K562 (cell line): ENCODE results near the gene IGF2BP1. TPM values are rescaled to one million over a fixed set of nuclear protein-coding genes. Genes with fewer than 3 reads are reported as not detected.

Source experiments
- CHD1 ChIP-seq: fragments of 200-600 bp; sonication (generic); IDR thresholded peaks from one replicate; pipeline ENCODE4 v1.6.1; 2012; ENCODE audit warnings: mild to moderate bottlenecking, moderate library complexity, low read length, inconsistent platforms
- CSDE1 ChIP-seq, 2 experiments: fragments of 450-650 bp; IDR thresholded peaks; 2 replicates each; pipeline ENCODE4 v1.6.1; 2016; ENCODE audit warnings: mild to moderate bottlenecking in 1 of 2
- EP300 ChIP-seq: IDR thresholded peaks from 2 replicates; pipeline ENCODE4 v1.6.1; 2012; ENCODE audit warnings: low read length, improper control_type of control experiment
- EP400 ChIP-seq: fragments of 450-650 bp; IDR thresholded peaks from 2 replicates; pipeline ENCODE4 v1.6.1; 2017; ENCODE audit warnings: antibody characterized with exemption, mild to moderate bottlenecking, moderate library complexity
- ETV6 ChIP-seq, 3 experiments: fragments of 150-350 bp in 1 of 3; sonication (generic) in 1 of 3; formaldehyde crosslinking in 1 of 3; IDR thresholded peaks; 2 replicates each; pipeline versions ENCODE4 v1.6.1 to v1.8.0; 2014 to 2022; ENCODE audit warnings: borderline replicate concordance in 2 of 3, low read depth in 2 of 3, antibody characterized with exemption in 1 of 3, low read length in 1 of 3, mild to moderate bottlenecking in 1 of 3, missing genetic modification reagents in 1 of 3
- FOXO4 ChIP-seq: fragments of 450-650 bp; formaldehyde crosslinking; IDR thresholded peaks from 2 replicates; pipeline ENCODE4 v1.4.0; 2020; ENCODE audit warnings: mild to moderate bottlenecking, moderate library complexity
- LARP7 ChIP-seq: fragments of 450-650 bp; IDR thresholded peaks from 2 replicates; pipeline ENCODE4 v1.6.1; 2016
- NR2C1 ChIP-seq, 2 experiments: fragments of 450-650 bp; IDR thresholded peaks; 2 replicates each; pipeline ENCODE4 v1.6.1; 2017; ENCODE audit warnings: mild to moderate bottlenecking in 2 of 2, antibody characterized with exemption in 1 of 2, inconsistent platforms in 1 of 2, missing compliant biosample characterization in 1 of 2, missing genetic modification characterization in 1 of 2
- SMAD3 ChIP-seq: fragments of 450-650 bp; formaldehyde crosslinking; conservative IDR thresholded peaks from 2 replicates; pipeline ENCODE4 v1.4.0; 2020; ENCODE audit warnings: mild to moderate bottlenecking
- SMC3 ChIP-seq: conservative IDR thresholded peaks from 2 replicates; pipeline ENCODE4 v1.6.1; 2011; ENCODE audit warnings: low read depth, low read length, improper control_type of control experiment; ENCODE audit not compliant: insufficient read depth
- SPI1 ChIP-seq: IDR thresholded peaks from 2 replicates; pipeline ENCODE4 v1.6.1; 2011; ENCODE audit warnings: low read depth, low read length, control low read depth, borderline replicate concordance
- SREBF1 ChIP-seq: fragments of 150-350 bp; IDR thresholded peaks from 2 replicates; pipeline ENCODE4 v1.6.1; 2014; ENCODE audit warnings: antibody characterized with exemption, low read depth, low read length, borderline replicate concordance
- TGIF2 ChIP-seq: sonication (generic); formaldehyde crosslinking; IDR thresholded peaks from 2 replicates; pipeline ENCODE4 v1.8.1; 2022; ENCODE audit warnings: mild to moderate bottlenecking, missing genetic modification reagents, moderate library complexity
- VEZF1 ChIP-seq: fragments of 200-800 bp; sonication (Bioruptor generic); IDR thresholded peaks from 2 replicates; pipeline ENCODE4 v1.6.1; 2017; ENCODE audit warnings: missing genetic modification characterization, missing compliant biosample characterization
- ZNF431 ChIP-seq: sonication (generic); formaldehyde crosslinking; IDR thresholded peaks from 2 replicates; pipeline ENCODE4 v1.8.0; 2022; ENCODE audit warnings: mild to moderate bottlenecking, missing genetic modification reagents
- polyA plus RNA-seq, 8 experiments: library from polyadenylated mRNA; depleted of rRNA in 4 of 8; stranded (reverse) in 5 of 8; unstranded in 3 of 8; fragments of >200 nt; fragmentation: Nextera tagmentation in 2 of 8; fragmentation: Illumina TruSeq in 1 of 8; extraction: Ambion mirVana in 2 of 8; extraction: Trizol in 1 of 8; gene quantifications; 2 replicates each; pipeline versions ENCODE4 v1.2.1 to v1.2.3, GENCODE V29; 2011 to 2014; ENCODE audit warnings: inconsistent platforms in 1 of 8, missing spikeins in 1 of 8
- total RNA-seq, 7 experiments: library from RNA; depleted of rRNA in 6 of 7; stranded (reverse); fragments of >200 nt in 6 of 7; fragmentation: Illumina TruSeq in 2 of 7; extraction: Trizol in 2 of 7; gene quantifications; 2 replicates each; pipeline versions ENCODE4 v1.2.1 to v1.2.3, GENCODE V29; 2011 to 2021; ENCODE audit warnings: low replicate concordance in 1 of 7
- TF ChIP-seq, protein P1 (sequence below), 2 experiments: fragments of 450-650 bp; IDR thresholded peaks; 2 replicates each; pipeline ENCODE4 v1.6.1; 2016
- TF ChIP-seq, protein P2 (sequence below): conservative IDR thresholded peaks from 2 replicates; pipeline ENCODE4 v1.6.1; 2011; ENCODE audit warnings: low read depth, mild to moderate bottlenecking, low read length; ENCODE audit not compliant: control insufficient read depth
- TF ChIP-seq, protein P3 (sequence below): IDR thresholded peaks from 2 replicates; pipeline ENCODE4 v1.6.1; 2011; ENCODE audit warnings: borderline replicate concordance, low read depth, mild to moderate bottlenecking, moderate library complexity, low read length; ENCODE audit not compliant: insufficient read depth, poor library complexity, severe bottlenecking

IGF2BP1 gene
- total and polyA plus RNA-seq, 9 of the 15 experiments (the other 6 are each of a cell fraction or from before 2014, with no cell fraction given), result 13.0 to 318 (median 53.6) TPM

DNA sequence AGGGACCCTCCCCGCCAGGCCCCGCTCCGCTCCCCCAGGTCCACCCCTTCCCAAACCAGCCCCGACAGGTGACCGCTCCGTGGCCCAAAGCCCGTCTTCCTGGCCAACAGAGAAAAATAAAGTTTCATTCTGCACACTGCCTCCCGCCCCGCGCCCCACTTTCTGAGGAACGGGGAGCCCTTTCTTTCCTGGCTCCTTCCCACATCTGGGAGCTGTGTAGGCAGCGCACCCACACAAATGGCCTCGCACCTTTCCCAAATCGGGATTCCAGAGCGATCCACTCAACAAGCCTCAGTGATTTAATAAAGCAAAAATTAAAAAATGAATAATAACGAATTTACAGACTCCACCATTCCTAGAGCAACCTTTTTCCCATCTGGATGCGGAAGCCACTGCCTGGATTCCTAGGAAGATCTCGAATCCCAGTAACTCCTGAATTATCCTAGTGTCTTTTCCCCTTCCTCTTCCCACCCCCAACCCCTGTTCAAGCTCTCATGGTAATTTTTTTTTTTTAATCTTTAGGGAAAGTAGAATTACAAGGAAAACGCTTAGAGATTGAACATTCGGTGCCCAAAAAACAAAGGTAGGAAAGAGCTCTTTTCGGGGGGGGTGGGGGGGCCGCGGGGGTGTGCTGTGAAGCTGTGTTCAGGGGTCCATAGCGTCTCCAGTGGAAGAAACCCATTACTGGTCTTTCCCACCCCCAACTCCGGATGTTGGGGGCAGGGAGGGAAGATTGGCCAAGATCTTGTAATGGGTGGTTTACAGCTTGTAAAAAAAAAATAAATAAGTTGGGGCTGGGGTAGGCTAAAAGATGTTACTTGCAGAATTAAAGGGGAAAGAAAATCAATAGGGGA lies 1.6 kb downstream of the IGF2BP1 start (continued):
- no peak for TF ChIP-seq TGIF2 (CRISPR knock-in tag)
- TF ChIP-seq, protein P1, sequence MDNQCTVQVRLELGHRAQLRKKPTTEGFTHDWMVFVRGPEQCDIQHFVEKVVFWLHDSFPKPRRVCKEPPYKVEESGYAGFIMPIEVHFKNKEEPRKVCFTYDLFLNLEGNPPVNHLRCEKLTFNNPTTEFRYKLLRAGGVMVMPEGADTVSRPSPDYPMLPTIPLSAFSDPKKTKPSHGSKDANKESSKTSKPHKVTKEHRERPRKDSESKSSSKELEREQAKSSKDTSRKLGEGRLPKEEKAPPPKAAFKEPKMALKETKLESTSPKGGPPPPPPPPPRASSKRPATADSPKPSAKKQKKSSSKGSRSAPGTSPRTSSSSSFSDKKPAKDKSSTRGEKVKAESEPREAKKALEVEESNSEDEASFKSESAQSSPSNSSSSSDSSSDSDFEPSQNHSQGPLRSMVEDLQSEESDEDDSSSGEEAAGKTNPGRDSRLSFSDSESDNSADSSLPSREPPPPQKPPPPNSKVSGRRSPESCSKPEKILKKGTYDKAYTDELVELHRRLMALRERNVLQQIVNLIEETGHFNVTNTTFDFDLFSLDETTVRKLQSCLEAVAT (IDR thresholded peaks at IDR 0.05), result peak in 1 of 2 experiments; percentile 80; a peak in 3 of 4 replicates
- TF ChIP-seq NR2C1 (IDR thresholded peaks at IDR 0.05), result no peak
- no peak for TF ChIP-seq NR2C1 (tag; IDR thresholded peaks at IDR 0.05)
- peak; percentile 74 for TF ChIP-seq CHD1
- no peak for TF ChIP-seq SPI1
- TF ChIP-seq, protein P2, sequence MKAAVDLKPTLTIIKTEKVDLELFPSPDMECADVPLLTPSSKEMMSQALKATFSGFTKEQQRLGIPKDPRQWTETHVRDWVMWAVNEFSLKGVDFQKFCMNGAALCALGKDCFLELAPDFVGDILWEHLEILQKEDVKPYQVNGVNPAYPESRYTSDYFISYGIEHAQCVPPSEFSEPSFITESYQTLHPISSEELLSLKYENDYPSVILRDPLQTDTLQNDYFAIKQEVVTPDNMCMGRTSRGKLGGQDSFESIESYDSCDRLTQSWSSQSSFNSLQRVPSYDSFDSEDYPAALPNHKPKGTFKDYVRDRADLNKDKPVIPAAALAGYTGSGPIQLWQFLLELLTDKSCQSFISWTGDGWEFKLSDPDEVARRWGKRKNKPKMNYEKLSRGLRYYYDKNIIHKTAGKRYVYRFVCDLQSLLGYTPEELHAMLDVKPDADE, result 0 out of 2 replicates have a peak, but pooled peaks have one; percentile 52
- peak; percentile 86 for TF ChIP-seq VEZF1 (CRISPR knock-in tag)
- TF ChIP-seq SMAD3, result no peak
- peak; percentile 33; the same call in 1 of the 2 replicates for TF ChIP-seq EP300
- TF ChIP-seq, protein P3, sequence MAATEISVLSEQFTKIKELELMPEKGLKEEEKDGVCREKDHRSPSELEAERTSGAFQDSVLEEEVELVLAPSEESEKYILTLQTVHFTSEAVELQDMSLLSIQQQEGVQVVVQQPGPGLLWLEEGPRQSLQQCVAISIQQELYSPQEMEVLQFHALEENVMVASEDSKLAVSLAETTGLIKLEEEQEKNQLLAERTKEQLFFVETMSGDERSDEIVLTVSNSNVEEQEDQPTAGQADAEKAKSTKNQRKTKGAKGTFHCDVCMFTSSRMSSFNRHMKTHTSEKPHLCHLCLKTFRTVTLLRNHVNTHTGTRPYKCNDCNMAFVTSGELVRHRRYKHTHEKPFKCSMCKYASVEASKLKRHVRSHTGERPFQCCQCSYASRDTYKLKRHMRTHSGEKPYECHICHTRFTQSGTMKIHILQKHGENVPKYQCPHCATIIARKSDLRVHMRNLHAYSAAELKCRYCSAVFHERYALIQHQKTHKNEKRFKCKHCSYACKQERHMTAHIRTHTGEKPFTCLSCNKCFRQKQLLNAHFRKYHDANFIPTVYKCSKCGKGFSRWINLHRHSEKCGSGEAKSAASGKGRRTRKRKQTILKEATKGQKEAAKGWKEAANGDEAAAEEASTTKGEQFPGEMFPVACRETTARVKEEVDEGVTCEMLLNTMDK, result no peak
- TF ChIP-seq FOXO4 (CRISPR knock-in tag), result no peak
- TF ChIP-seq SREBF1, result no peak
- TF ChIP-seq SMC3, result no peak
- TF ChIP-seq LARP7, result no peak
- no peak for TF ChIP-seq ETV6 (IDR thresholded peaks at IDR 0.05; ENCODE audit: borderline replicate concordance in 1 of 2, low read depth in 2 of 2, low read length in 1 of 2)
- TF ChIP-seq ETV6 (CRISPR knock-in tag; IDR thresholded peaks at IDR 0.05; ENCODE audit: borderline replicate concordance), result no peak
- no peak for TF ChIP-seq ZNF431 (CRISPR knock-in tag)
- no peak for TF ChIP-seq CSDE1 (IDR thresholded peaks at IDR 0.05)
- TF ChIP-seq EP400, result peak; percentile 60; the same call in 1 of the 2 replicates
